Jurkat, Clone E6-1 (cell line): ENCODE measurements around the gene PEA15.

Source experiments
- DNase-seq: peaks from one replicate; pipeline ENCODE4 v3.0.0-alpha.2; 2011; ENCODE audit warnings: low read depth, low spot score
- H3K4me3 ChIP-seq: 2 replicates; pipeline ENCODE4 v1.5.1; 2011; ENCODE audit warnings: mild to moderate bottlenecking, low read length, control low read depth, moderate library complexity

Gene PEA15

GRCh38 chr1:160177231-160177630, 28.0 kb upstream of the PEA15 start:
- H3K4me3 ChIP-seq, result no peak overlapping the region
- no peak for DNase-seq

GRCh38 chr1:160177667-160178066, 27.5 kb upstream of the PEA15 start:
- DNase-seq, result no peak
- H3K4me3 ChIP-seq, result no peak overlapping the region

GRCh38 chr1:160178731-160179130, 26.5 kb upstream of the PEA15 start:
- DNase-seq, result no peak
- no peak overlapping the region for H3K4me3 ChIP-seq

GRCh38 chr1:160179336-160179735, 25.8 kb upstream of the PEA15 start:
- DNase-seq, result no peak

GRCh38 chr1:160186246-160186645, 18.9 kb upstream of the PEA15 start:
- no peak for DNase-seq
- H3K4me3 ChIP-seq, result no peak overlapping the region

More at GRCh38 chr1:160179336-160179735, 25.8 kb upstream of the PEA15 start:
- H3K4me3 ChIP-seq, result no peak overlapping the region

GRCh38 chr1:160186729-160187128, 18.5 kb upstream of the PEA15 start:
- no peak for DNase-seq
- no peak overlapping the region for H3K4me3 ChIP-seq

- no peak overlapping the region for H3K4me3 ChIP-seq
- no peak for DNase-seq
Measured at GRCh38 chr1:160187407-160187806, 17.8 kb upstream of the PEA15 start.

GRCh38 chr1:160188341-160188740, 16.8 kb upstream of the PEA15 start:
- no peak overlapping the region for H3K4me3 ChIP-seq
- DNase-seq, result no peak

GRCh38 chr1:160189649-160190625, 15.2 kb upstream of the PEA15 start, which contains the start of gene CASQ1:
CASQ1 (plus strand) TSS chr1:160190575; CDS start chr1:160190752, 177 bp downstream.
- DNase-seq, result no peak
- H3K4me3 ChIP-seq, result no peak within 1 kb of the TSS

- no peak for DNase-seq
Measured at GRCh38 chr1:160191756-160192155, 13.4 kb upstream of the PEA15 start.

GRCh38 chr1:160192234-160192633, 12.9 kb upstream of the PEA15 start:
- no peak for DNase-seq
- H3K4me3 ChIP-seq, result no peak overlapping the region

More at GRCh38 chr1:160191756-160192155, 13.4 kb upstream of the PEA15 start:
- no peak overlapping the region for H3K4me3 ChIP-seq

- no peak overlapping the region for H3K4me3 ChIP-seq
- DNase-seq, result peak; percentile 41
Measured at GRCh38 chr1:160193091-160193819, 11.9 kb upstream of the PEA15 start.

GRCh38 chr1:160193832-160194736, 11.1 kb upstream of the PEA15 start:
- no peak for DNase-seq
- H3K4me3 ChIP-seq, result no peak overlapping the region

- no peak for DNase-seq
- no peak overlapping the region for H3K4me3 ChIP-seq
Measured at GRCh38 chr1:160194737-160195059, 10.5 kb upstream of the PEA15 start.

GRCh38 chr1:160196143-160196542, 9.0 kb upstream of the PEA15 start:
- no peak for DNase-seq
- H3K4me3 ChIP-seq, result no peak overlapping the region

GRCh38 chr1:160197231-160197630, 8.0 kb upstream of the PEA15 start:
- H3K4me3 ChIP-seq, result no peak overlapping the region
- no peak for DNase-seq

GRCh38 chr1:160200786-160201185, 4.4 kb upstream of the PEA15 start:
- H3K4me3 ChIP-seq, result no peak overlapping the region
- no peak for DNase-seq

- no peak for DNase-seq
- peak overlapping the region; percentile 44 for H3K4me3 ChIP-seq
Measured at GRCh38 chr1:160204526-160205241, 500 bp upstream of the PEA15 start.

GRCh38 chr1:160206036-160206389, 829 bp downstream of the PEA15 start:
- H3K4me3 ChIP-seq, result peak overlapping the region; percentile 84
- no peak for DNase-seq
